ENCODE data around the gene TEAD2.

Gene TEAD2

DNA sequence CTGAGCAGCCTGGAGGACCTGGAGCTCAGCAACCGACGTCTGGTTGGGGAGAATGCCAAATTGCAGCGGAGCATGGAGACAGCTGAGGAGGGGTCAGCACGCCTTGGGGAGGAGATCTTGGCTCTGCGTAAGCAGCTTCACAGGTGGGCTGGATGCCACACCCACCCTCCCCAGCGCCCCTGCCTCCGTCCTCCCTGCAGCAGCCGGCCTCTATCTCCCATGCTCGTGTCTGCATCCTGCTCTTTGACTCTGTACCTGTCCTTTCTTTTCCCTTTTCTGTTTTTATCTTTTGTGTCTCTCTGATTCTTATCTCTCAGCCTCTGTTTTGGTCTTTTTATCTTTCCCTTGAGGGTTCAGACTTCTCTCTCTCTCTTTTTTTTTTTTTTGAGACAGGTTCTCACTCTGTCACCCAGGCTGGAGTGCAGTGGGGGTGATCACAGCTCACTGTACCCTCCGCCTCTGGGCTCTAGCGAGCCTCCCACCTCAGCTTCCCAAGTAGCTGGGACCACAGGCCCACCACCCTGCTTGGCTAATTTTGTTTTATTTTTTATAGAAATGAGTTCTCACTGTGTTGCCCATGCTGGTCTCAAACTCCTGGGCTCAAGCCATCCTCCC lies 35.9 kb upstream of the TEAD2 start:
- no peak for DNase-seq
- Histone ChIP-seq H3K4me3 (ENCODE audit: low read depth, low read length) (no peak overlapping the region), H3K27ac (peak overlapping the region; percentile 78), H3K36me3 (no peaks in the 10 kb centered on the region), H3K9me3 (ENCODE audit: severe bottlenecking) (no peaks in the 10 kb centered on the region), H3K27me3 (ENCODE audit: insufficient read depth, low read depth, severe bottlenecking) (no peaks in the 10 kb centered on the region)
- TF ChIP-seq, protein P1, sequence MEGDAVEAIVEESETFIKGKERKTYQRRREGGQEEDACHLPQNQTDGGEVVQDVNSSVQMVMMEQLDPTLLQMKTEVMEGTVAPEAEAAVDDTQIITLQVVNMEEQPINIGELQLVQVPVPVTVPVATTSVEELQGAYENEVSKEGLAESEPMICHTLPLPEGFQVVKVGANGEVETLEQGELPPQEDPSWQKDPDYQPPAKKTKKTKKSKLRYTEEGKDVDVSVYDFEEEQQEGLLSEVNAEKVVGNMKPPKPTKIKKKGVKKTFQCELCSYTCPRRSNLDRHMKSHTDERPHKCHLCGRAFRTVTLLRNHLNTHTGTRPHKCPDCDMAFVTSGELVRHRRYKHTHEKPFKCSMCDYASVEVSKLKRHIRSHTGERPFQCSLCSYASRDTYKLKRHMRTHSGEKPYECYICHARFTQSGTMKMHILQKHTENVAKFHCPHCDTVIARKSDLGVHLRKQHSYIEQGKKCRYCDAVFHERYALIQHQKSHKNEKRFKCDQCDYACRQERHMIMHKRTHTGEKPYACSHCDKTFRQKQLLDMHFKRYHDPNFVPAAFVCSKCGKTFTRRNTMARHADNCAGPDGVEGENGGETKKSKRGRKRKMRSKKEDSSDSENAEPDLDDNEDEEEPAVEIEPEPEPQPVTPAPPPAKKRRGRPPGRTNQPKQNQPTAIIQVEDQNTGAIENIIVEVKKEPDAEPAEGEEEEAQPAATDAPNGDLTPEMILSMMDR (IDR thresholded peaks at IDR 0.05; ENCODE audit: low read depth, low read length): no peak

DNA sequence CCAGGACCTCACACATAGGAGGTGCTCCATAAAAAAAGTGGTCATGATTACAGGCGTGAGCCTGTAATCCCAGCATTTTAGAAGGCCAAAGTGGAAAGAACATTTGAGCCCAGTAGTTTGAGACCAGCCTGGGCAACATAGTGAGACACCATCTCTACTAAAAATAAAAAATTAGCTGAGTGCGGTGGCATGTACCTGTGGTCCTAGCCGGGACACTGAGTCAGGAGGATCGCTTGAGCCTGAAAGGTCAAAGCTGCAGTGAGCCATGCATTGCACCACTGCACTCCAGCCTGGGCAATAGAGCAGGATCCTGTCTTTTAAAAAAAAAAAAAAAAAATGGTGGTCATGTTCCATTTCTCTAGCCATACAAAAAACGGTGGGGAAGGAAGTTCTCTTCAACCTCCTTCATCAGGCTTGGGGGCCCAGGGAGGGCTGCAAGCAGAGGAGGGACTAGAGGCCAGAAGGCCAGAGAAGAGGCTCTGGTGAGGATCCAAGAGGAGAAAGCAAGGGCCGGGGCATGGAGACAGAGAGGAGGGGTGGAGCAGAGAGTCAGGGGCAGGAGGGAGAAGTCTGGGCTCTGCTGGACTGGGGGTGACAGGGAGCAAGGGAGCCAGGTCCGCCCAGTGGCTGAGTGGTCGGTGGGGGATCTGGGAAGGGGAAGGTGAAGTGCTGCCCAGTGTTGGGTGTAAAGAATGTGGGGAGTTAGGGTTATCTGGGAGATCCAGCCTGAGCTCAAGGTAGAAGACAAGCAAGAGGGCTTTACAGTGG lies 34.7 kb upstream of the TEAD2 start:
- H3K36me3 ChIP-seq: no peaks in the 10 kb centered on the region
- DNase-seq: no peak
- H3K9me3 ChIP-seq (ENCODE audit: severe bottlenecking): no peaks in the 10 kb centered on the region
- no peak overlapping the region for H3K4me3 ChIP-seq (ENCODE audit: low read depth, low read length)
- no peaks in the 10 kb centered on the region for H3K27me3 ChIP-seq (ENCODE audit: insufficient read depth, low read depth, severe bottlenecking)
- TF ChIP-seq, protein P1 (IDR thresholded peaks at IDR 0.05; ENCODE audit: low read depth, low read length): no peak
- peak overlapping the region; percentile 78 for H3K27ac ChIP-seq

GRCh38 chr19:49395581-49396407 lies 33.6 kb upstream of the TEAD2 start:
- Histone ChIP-seq H3K27me3 (ENCODE audit: insufficient read depth, low read depth, severe bottlenecking) (no peaks in the 10 kb centered on the region), H3K9me3 (ENCODE audit: severe bottlenecking) (no peaks in the 10 kb centered on the region), H3K27ac (peak overlapping the region; percentile 78), H3K4me3 (ENCODE audit: low read depth, low read length) (no peak overlapping the region), H3K36me3 (no peaks in the 10 kb centered on the region)
- peak; percentile 92 for DNase-seq
- TF ChIP-seq, protein P1 (IDR thresholded peaks at IDR 0.05; ENCODE audit: low read depth, low read length): no peak

DNA sequence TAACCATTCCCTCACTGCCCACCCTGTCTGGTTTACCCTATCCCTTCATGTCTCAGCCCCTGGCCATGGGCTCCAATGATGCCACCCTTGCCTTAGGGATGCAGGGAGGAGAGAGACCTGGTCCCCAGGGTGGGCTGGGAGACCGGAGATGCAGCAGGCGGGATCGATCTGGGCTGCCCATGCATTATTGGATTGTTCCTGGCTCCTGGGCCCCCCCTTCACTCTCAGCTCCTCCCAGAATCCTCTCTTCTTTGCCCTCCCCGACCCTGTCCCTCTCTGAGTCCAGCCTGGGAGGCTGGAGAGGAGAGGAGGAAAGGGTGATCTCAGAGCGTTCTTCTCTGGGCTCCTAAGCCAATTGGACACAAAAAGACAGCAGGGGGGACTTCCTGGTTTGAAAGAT lies 31.7 kb upstream of the TEAD2 start:
- H3K27ac ChIP-seq: peak overlapping the region; percentile 78

GRCh38 chr19:49391581-49392399 lies 29.6 kb upstream of the TEAD2 start:
- peak; percentile 88 for DNase-seq
- no peak overlapping the region for H3K27ac ChIP-seq
- no peaks in the 10 kb centered on the region for H3K36me3 ChIP-seq
- TF ChIP-seq, protein P1 (IDR thresholded peaks at IDR 0.05; ENCODE audit: low read depth, low read length): peak; percentile 82
- H3K9me3 ChIP-seq (ENCODE audit: severe bottlenecking): no peaks in the 10 kb centered on the region
- H3K27me3 ChIP-seq (ENCODE audit: insufficient read depth, low read depth, severe bottlenecking): no peaks in the 10 kb centered on the region
- H3K4me3 ChIP-seq (ENCODE audit: low read depth, low read length): no peak overlapping the region

More for the DNA sequence above, 31.7 kb upstream of the TEAD2 start:
- Histone ChIP-seq H3K36me3 (no peaks in the 10 kb centered on the region), H3K9me3 (ENCODE audit: severe bottlenecking) (no peaks in the 10 kb centered on the region), H3K4me3 (ENCODE audit: low read depth, low read length) (no peak overlapping the region), H3K27me3 (ENCODE audit: insufficient read depth, low read depth, severe bottlenecking) (no peaks in the 10 kb centered on the region)
- TF ChIP-seq, protein P1 (IDR thresholded peaks at IDR 0.05; ENCODE audit: low read depth, low read length): no peak
- peak; percentile 51 for DNase-seq
